ENCODE measurements around the gene GPN2. TPM values are rescaled to one million over a fixed set of nuclear protein-coding genes. Genes with fewer than 3 reads are reported as not detected.

GPN2 gene
- total and polyA plus RNA-seq, 4 donors = 9.5 to 12.7 (median 10.4) TPM

GRCh38 chr1:26832249-26832960, 57.7 kb downstream of the GPN2 start:
- Histone ChIP-seq H3K9ac (ENCODE audit: low read depth in 1 of 2, low read length in 2 of 2) (peak overlapping the region in 1 of 2 donors; percentile 33), H3K27ac (ENCODE audit: low read depth in 1 of 2, low read length in 2 of 2) (peak overlapping the region; percentile 83 to 93), H3K27me3 (ENCODE audit: control insufficient read depth in 4 of 4, insufficient read depth in 4 of 4, low read length in 3 of 4) (no peaks in the 10 kb centered on the region), H3K36me3 (ENCODE audit: control insufficient read depth in 4 of 4, insufficient read depth in 3 of 4, low read depth in 1 of 4, low read length in 3 of 4) (peaks cover 3 to 26% (median 16%) of the 10 kb centered on the region in 4 donors), H3K4me3 (ENCODE audit: low read depth in 1 of 3, low read length in 3 of 3) (no peak overlapping the region), H3K4me1 (ENCODE audit: control insufficient read depth in 4 of 4, insufficient read depth in 4 of 4, low read length in 3 of 4) (peaks cover 10 to 52% (median 39%) of the 10 kb centered on the region in 4 donors), H3K9me3 (ENCODE audit: control insufficient read depth in 4 of 4, low read length in 3 of 4) (no peaks in the 10 kb centered on the region)
- 80% methylated on average over 16 of the region's 16 CpGs for WGBS
- TF ChIP-seq NR2F2 (IDR thresholded peaks at IDR 0.05) = no peak
- no peak for TF ChIP-seq SP1 (IDR thresholded peaks at IDR 0.05)
- TF ChIP-seq JUND (IDR thresholded peaks at IDR 0.05) = no peak
- no peak for TF ChIP-seq REST (IDR thresholded peaks at IDR 0.05)
- TF ChIP-seq ZBTB33 (IDR thresholded peaks at IDR 0.05) = no peak
- TF ChIP-seq MAX (IDR thresholded peaks at IDR 0.05) = no peak
- TF ChIP-seq RXRA (IDR thresholded peaks at IDR 0.05) = no peak
- TF ChIP-seq GABPA (IDR thresholded peaks at IDR 0.05 in 1 of 2, conservative IDR thresholded peaks at IDR 0.05 in 1 of 2) = no peak
- TF ChIP-seq HNF4A (conservative IDR thresholded peaks at IDR 0.05) = no peak
- TF ChIP-seq FOXA1 (IDR thresholded peaks at IDR 0.05) = no peak
- TF ChIP-seq FOXA2 (IDR thresholded peaks at IDR 0.05) = no peak
- no peak for TF ChIP-seq TAF1 (conservative IDR thresholded peaks at IDR 0.05)
- no peak for TF ChIP-seq CTCF (IDR thresholded peaks at IDR 0.05; ENCODE audit: low read depth, low read length, missing input control)
- TF ChIP-seq HNF4G (IDR thresholded peaks at IDR 0.05) = no peak
- no peak for TF ChIP-seq YY1 (IDR thresholded peaks at IDR 0.05)
- no peak for TF ChIP-seq RAD21 (IDR thresholded peaks at IDR 0.05)
- TF ChIP-seq ATF3 (IDR thresholded peaks at IDR 0.05) = no peak
- no peak for TF ChIP-seq EGR1 (IDR thresholded peaks at IDR 0.05; ENCODE audit: low read depth in 2 of 2)
- DNase-seq (ENCODE audit: low spot score) = no peak
